MM.1S (cell line): ENCODE data around the gene KIAA1549.

Experiments
- CTCF ChIP-seq: fragments of 300-600 bp; sonication (generic); IDR thresholded peaks from 2 replicates; pipeline ENCODE4 v1.5.1; 2016; ENCODE audit warnings: antibody characterized with exemption, low read length, mixed read lengths
- EZH2 ChIP-seq: fragments of 300-600 bp; sonication (generic); optimal IDR thresholded peaks from 2 replicates; pipeline ENCODE3; 2017; ENCODE audit warnings: low read depth, mild to moderate bottlenecking, antibody characterized with exemption, low read length, mixed read lengths
- EZH2phosphoT487 ChIP-seq: fragments of 300-600 bp; sonication (generic); IDR thresholded peaks from 2 replicates; pipeline ENCODE4 v1.6.1; 2018; ENCODE audit warnings: antibody characterized with exemption, low read length

DNA sequence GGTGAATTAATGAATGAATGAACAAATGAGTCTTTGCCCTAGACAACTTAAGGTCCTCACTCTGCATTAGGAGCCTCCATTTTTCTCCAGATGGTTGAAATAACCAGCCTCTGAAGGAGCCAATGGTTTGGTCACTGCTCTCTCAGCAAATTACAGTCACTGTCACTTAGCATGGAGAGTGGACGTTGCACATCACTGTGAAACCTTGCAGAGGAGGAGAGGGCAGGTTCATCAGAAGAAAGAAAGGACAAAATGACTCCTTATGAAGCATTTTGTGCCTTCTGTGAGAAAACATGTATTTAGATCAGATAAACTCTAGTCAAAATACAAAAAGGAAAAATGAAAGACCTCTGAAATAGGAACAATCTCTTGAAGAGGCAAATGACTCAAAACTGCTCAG, 176.6 kb downstream of the KIAA1549 start:
- TF ChIP-seq CTCF (no peak), EZH2 (no peak), EZH2phosphoT487 (no peak)
